Skin epidermis (tissue), 12 donors: ENCODE measurements around the gene PI4KA.
"Not testable (repeated sequence)": the region's sequence is repeated elsewhere in the genome, so short reads cannot be mapped to it uniquely, and the experiment has no call there.

Experiments
- H3K27ac ChIP-seq, 21 experiments: fragments of 200-600 bp; sonication (generic) in 11 of 21; one replicate each; pipeline ENCODE4 v1.5.0; 2020; ENCODE audit warnings: mild to moderate bottlenecking in 3 of 21, inconsistent platforms in 2 of 21, moderate library complexity in 2 of 21
- H3K4me3 ChIP-seq, 7 experiments: fragments of 200-600 bp; sonication (generic) in 2 of 7; one replicate each; pipeline ENCODE4 v1.5.0; 2020; ENCODE audit warnings: inconsistent platforms in 2 of 7, mild to moderate bottlenecking in 2 of 7, moderate library complexity in 1 of 7

Gene PI4KA

GRCh38 chr22:20678792-20679435, 179.7 kb downstream of the PI4KA start:
- H3K27ac ChIP-seq, H3K4me3 ChIP-seq: not testable (repeated sequence)

- H3K27ac ChIP-seq, result no peak overlapping the region
- H3K4me3 ChIP-seq, result no peak overlapping the region
Measured at GRCh38 chr22:20677684-20678242, 180.8 kb downstream of the PI4KA start.

GRCh38 chr22:20675613-20676012, 183.0 kb downstream of the PI4KA start:
- H3K27ac ChIP-seq, H3K4me3 ChIP-seq: not testable (repeated sequence)

GRCh38 chr22:20674998-20675397, 183.6 kb downstream of the PI4KA start:
- Histone ChIP-seq H3K27ac (no peak overlapping the region), H3K4me3 (no peak overlapping the region)

GRCh38 chr22:20673295-20674195, 185.1 kb downstream of the PI4KA start:
- H3K27ac ChIP-seq, result no peak overlapping the region
- H3K4me3 ChIP-seq, result no peak overlapping the region

GRCh38 chr22:20672732-20673131, 185.9 kb downstream of the PI4KA start:
- H3K4me3 ChIP-seq, result no peak overlapping the region
- H3K27ac ChIP-seq, result no peak overlapping the region

- Histone ChIP-seq H3K27ac (no peak overlapping the region), H3K4me3 (no peak overlapping the region)
Measured at GRCh38 chr22:20672082-20672424, 186.6 kb downstream of the PI4KA start.

GRCh38 chr22:20671409-20672081, 187.1 kb downstream of the PI4KA start:
- Histone ChIP-seq H3K27ac (no peak overlapping the region), H3K4me3 (no peak overlapping the region)

GRCh38 chr22:20670457-20671261, 188.0 kb downstream of the PI4KA start:
- peak overlapping the region in 3 of 7 experiments; percentile 17 to 32 (median 24) for H3K4me3 ChIP-seq
- H3K27ac ChIP-seq, result not testable (repeated sequence)

- not testable (repeated sequence) for H3K4me3 ChIP-seq, H3K27ac ChIP-seq
Measured at GRCh38 chr22:20669884-20670283, 188.7 kb downstream of the PI4KA start.

GRCh38 chr22:20669471-20669870, 189.1 kb downstream of the PI4KA start:
- H3K27ac ChIP-seq, H3K4me3 ChIP-seq: not testable (repeated sequence)

- H3K27ac ChIP-seq, H3K4me3 ChIP-seq: not testable (repeated sequence)
Measured at GRCh38 chr22:20668769-20669168, 189.8 kb downstream of the PI4KA start.

- H3K4me3 ChIP-seq, H3K27ac ChIP-seq: not testable (repeated sequence)
Measured at GRCh38 chr22:20668226-20668625, 190.4 kb downstream of the PI4KA start.

- H3K4me3 ChIP-seq, H3K27ac ChIP-seq: not testable (repeated sequence)
Measured at GRCh38 chr22:20667548-20667947, 191.1 kb downstream of the PI4KA start.

GRCh38 chr22:20666560-20666959, 192.1 kb downstream of the PI4KA start:
- H3K4me3 ChIP-seq, result no peak overlapping the region
- no peak overlapping the region for H3K27ac ChIP-seq

- no peak overlapping the region for H3K4me3 ChIP-seq
Measured at GRCh38 chr22:20664594-20664959, 194.0 kb downstream of the PI4KA start.

GRCh38 chr22:20663941-20664593, 194.5 kb downstream of the PI4KA start:
- Histone ChIP-seq H3K27ac (no peak overlapping the region), H3K4me3 (no peak overlapping the region)

More at GRCh38 chr22:20664594-20664959, 194.0 kb downstream of the PI4KA start:
- H3K27ac ChIP-seq, result no peak overlapping the region

- no peak overlapping the region for H3K27ac ChIP-seq
- H3K4me3 ChIP-seq, result no peak overlapping the region
Measured at GRCh38 chr22:20663137-20663828, 195.3 kb downstream of the PI4KA start.
